Measurements from ENCODE around the gene SLC22A23.
A peak's percentile ranks its signal among the peaks of the same experiment; 100 is the strongest.

Gene SLC22A23

GRCh38 chr6:3221578-3221977 lies 235.3 kb downstream of the SLC22A23 start:
- no peak for DNase-seq (ENCODE audit: low spot score)

GRCh38 chr6:3220366-3220765 lies 236.5 kb downstream of the SLC22A23 start:
- peak; percentile 45 for DNase-seq (ENCODE audit: low spot score)
